Cortex of kidney (tissue), 1 donor: ENCODE measurements around the gene IFIT1.
"Not testable (repeated sequence)": the region's sequence is repeated elsewhere in the genome, so short reads cannot be mapped to it uniquely, and the experiment has no call there.

Source experiments
- DNase-seq: peaks from one replicate; lab custom pipeline; 2025; lab: John Stamatoyannopoulos, UW

Gene IFIT1, protein sequence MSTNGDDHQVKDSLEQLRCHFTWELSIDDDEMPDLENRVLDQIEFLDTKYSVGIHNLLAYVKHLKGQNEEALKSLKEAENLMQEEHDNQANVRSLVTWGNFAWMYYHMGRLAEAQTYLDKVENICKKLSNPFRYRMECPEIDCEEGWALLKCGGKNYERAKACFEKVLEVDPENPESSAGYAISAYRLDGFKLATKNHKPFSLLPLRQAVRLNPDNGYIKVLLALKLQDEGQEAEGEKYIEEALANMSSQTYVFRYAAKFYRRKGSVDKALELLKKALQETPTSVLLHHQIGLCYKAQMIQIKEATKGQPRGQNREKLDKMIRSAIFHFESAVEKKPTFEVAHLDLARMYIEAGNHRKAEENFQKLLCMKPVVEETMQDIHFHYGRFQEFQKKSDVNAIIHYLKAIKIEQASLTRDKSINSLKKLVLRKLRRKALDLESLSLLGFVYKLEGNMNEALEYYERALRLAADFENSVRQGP

DNA sequence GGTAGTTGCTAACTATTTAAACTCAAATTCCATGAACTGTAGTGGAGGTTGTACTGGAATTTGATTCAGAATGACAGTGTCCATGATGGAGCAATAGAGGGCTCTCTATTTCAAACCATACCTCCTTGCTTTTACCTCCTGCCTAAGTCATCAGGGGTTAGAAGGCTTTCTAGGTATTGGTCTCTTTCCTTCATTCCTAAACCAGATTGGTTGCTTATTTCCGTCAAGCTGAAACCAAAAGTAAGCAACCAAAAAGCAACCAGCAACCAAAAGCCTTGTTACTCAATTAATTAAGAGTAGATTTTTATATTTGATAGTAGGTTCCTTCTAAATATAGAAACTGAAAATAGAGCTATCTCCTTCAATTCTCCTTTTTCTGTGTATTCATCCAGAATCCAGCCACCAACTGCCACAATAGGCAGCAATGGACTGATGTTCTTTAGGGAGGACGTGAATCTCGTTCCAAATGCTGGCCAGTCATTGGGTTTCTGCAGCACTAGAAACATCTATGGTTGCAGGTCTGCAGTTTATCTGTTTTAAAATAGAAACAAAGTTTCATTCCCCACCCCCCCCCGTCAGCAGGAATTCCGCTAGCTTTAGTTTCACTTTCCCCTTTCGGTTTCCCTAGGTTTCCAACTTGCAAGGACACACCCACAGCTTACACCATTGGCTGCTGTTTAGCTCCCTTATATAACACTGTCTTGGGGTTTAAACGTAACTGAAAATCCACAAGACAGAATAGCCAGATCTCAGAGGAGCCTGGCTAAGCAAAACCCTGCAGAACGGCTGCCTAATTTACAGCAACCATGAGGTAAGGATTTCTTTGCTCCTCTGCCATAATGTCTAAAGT, at the start of gene IFIT1:
Gene IFIT1 (plus strand): TSS at position 717 of the 850 bp plus-strand sequence. CDS start 90 bp downstream, at position 807.
- DNase-seq: no peak

DNA sequence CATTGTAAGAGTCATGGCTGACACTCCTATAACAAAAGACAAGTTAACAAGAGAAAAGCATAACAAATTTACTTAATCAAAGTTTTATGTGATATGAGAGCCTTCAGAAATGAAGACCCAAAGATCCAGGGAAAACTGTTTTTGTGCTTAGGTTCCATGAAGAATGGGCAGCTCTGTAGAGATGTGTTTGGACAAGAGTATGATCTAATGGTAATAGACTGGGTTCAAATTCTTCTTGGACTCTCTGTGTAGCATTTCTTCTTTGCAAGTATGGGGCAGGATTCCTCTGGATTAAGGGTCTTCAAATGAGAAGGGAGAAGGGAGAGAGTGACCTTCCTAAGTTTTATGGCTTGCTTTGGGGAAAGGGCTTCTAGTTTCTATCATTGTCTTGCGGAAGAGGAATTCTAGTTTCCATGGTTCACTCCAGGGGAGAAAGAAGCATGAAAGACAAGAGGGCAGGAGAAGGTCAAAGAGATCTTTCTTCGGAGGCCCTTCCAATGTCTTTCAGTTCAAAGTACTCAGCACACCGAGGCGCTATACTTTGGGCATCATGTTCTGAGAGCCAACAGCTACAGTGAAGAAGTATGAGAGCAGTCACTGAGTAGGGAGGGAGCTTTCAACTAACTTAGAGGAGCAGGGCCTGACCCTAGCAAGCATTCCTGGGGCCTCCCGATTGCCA, 49.2 kb upstream of the IFIT1 start:
- DNase-seq: no peak

DNA sequence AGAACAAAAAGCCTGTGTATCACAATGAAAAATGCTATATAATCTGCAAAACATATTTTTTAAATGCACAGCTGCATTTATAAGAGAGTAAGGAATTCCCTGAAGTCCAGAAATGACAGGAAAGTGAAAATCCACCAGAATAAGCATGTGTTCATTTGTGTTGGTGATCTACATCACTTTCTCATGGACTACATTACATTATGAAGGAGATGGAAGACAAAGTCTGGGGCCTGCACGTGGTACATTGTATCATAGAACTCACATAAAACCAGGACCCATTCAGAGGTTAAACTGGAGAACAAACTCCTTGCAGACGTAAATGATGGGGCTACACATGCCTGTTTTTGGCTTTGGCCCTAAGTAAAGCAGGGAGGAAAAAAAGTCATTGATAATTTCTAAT, 48.3 kb upstream of the IFIT1 start:
- DNase-seq: no peak

DNA sequence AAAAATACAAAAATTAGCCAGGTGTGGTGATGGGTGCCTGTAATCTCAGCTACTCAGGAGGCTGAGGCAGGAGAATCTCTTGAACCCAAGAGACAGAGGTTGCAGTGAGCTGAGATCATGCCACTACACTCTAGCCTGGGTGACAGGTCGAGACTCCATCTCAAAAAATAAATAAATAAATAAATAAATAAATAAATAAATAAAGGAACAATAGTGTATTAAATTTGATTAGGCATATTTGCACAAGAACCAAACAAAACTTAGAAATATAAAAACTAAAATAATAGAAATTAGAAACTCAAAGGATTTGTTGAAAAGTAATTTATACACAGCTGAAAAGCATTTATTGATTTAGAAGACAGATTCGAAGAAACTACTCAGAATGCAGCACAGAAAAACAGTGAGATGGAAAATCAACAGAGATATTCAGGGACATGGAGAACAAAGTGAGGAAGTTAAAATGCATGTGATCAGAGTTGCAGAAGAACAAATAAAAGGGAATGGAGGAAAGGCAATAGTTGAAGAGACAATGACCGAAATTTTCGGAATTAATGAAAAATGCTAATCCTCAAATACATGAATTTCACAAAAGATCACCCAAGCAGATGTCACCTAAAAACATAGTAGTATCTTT, 46.9 kb upstream of the IFIT1 start:
- DNase-seq: no peak

DNA sequence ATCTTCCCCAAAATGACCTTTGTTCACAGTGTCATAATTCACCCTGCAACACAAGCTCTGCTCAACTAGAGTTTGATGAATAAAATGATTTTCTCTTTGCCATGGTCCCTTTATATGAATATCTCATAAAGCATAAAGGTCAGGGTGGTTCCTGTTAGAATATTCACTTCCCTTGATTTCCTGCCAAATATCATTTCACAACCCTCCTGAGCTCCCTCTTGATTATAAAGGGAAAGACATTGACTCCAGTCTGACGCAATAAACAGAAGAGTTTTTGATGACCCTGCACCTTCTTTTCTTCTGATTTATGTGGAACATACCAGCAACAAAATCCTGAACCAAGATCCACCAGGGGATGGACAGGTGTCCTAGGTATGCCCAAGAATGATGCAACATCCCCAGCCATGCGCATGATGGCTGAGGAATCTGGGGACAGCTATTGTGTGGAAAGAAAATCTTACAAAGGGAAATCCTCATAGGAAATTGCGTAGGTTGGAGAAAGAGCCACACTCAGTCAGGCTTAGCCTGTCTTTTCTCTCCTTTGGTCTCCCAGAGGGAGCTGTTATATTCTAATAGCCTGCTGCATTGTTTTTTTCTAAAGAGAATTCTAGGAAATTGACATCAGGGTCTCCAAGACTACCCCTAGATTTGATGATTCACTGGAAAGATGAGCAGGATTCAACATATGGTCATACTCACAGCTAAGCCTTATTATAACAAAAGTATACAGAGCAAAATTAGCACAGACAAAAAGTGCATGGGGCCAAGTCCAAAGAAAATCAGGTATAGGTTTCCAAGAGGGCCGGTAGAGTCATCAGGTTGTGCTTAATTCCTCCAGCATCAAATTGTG, 45.8 kb upstream of the IFIT1 start:
- no peak for DNase-seq

DNA sequence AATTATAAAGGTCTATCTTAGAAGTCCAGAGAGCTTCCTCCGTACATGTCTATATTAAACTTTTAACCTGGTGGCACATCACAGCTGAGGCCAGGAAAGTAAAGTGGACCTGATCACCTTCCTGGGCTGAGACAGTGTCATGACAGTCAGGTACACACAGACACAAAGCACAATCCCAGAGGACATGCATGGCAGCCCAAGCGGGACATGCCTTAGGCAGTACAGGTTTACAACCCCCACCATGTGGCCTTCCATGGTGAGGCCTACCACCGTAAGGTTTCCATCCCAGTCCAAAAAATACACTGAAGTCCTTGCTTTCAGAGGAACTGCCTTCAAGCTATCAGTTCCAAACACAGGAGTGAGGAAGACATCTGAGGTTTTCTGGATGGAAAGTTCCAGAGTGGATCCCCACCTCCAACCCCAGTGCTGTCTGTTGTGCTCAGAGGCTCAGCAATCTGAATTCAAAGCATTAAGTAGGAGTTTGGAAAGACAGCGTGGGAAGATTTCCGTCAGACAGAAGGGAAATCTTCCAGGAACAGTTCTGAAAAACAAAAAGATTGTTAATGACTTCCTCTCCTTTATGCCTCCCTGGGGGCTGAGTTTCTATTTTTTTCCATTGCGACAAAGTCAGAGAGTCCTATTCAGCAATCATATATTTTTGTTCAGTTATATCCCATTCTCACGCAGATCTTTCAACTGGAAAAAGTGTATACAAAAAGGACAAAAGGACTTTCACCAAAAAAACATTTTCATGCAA, 44.5 kb upstream of the IFIT1 start:
- no peak for DNase-seq

DNA sequence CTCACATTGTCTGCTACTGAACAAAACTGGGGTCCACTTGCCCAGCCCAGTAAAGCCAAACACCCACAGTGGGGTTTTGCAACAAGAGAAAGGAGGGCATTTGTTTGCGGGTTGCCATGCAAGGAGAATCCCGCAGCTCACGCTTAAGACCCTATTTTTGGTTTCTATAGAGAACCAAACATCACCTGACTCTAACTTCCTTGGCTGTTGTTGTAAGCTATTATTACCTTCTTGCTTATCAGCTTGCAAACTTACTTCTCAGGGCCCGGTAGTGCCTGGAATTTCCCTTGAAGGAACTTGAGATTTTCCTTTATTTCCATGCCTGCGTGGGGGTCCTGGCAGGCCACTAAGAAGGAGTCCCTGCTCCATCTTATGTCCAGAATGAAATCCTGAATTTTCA, 43.9 kb upstream of the IFIT1 start:
- no peak for DNase-seq

DNA sequence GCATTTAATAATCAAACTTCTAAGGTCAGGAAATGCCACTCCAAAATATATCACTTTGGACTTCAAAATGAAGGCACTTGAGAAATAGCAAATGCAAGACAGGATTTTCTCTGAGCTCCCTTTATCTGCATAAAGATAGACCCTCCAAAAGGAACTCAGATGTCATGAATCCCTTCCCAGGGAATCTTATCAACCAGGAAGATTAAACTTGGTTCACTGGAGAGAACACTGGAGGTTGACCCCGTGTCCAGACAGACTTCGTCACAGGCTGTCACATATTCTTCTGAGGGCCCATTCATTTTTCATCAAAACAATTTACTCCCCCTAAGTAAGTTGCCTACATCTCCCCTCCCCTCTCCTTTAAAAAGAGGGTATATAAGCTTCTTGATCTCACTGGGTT, 43.4 kb upstream of the IFIT1 start:
- DNase-seq: no peak

DNA sequence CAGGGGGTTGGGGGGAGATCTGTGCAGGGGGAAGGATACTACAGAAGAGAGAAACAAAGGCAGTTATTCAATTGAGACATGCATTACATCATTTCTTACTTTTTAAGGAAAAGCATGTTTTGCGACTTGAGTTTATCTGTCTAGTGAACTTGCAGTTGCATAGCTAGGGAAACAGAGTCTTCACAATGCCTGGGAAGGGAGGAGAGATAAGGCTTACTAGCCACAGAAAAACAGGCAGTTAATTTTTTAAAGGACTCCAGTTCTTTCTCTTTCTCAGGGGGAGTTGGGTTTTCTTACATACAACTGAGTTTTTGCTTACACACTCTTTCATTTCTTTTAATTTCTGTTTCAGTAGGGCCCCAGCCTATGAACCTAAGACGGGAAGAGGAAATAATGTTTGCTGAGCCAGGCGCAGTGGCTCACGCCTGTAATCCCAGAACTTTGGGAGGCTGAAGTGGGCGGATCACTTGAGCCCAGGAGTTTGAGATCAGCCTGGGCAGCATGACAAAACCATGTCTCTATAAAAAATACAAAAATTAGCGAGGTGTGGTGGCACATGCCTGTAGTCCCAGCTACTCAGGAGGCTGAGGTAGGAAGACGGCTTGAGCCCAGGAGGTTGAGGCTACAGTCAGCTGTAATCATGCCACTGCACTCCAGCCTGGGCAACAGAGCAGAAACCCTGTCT, 41.6 kb upstream of the IFIT1 start:
- not testable (repeated sequence) for DNase-seq

DNA sequence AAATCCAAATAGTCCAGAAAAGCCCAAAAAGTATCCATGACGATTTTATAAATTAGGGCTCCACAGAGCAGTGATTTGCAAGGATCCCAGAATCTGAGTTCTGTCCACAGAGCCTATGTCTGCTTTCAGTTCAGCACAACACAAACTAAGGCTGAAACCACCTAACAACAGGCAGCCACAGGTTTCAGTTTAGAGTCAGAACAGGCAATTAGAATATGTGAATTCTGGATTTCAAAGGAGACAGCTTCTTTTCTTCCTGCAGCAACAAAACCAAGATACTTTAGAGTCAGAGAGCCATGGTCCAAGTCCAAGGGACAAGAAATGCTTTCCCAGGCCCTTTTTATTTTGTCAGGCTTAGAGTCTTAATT, 41.0 kb upstream of the IFIT1 start:
- DNase-seq: no peak

DNA sequence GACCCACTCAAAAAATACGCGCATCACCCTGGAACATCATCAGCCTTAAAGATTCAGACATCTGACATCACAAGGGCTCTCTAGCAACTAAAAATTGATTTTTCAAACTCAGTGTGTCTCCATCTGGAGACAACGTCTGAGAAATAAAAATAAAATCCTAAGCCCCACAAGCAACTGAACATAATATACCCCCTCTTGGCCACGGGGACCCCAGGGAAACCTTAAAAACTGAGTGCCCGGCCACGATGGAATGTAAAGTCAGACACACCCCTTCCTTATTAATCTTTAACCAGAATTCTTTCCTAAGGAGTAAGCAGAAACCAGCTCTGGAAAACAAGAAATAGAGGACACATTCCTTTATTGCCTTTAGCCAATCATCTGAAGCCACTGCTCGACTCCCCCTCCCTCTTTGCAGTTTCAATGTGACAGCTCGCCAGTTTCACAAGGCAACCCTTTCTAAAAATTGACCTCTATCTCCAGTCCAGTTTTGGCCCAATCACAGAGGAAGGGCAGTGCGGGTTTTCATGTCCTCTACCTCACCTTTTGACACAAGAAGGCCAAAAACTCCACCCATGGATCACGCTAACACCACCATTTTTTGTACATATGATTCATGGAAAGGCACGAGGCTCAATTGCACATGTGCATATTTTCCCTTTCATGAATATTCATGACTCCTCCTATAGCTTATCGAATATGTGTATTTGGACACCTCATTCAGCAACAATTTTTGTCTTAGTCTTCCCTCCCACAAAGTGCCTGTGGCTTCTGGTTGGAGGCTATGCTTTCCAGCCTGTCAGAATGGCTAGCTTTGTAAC, 40.4 kb upstream of the IFIT1 start:
- no peak for DNase-seq

DNA sequence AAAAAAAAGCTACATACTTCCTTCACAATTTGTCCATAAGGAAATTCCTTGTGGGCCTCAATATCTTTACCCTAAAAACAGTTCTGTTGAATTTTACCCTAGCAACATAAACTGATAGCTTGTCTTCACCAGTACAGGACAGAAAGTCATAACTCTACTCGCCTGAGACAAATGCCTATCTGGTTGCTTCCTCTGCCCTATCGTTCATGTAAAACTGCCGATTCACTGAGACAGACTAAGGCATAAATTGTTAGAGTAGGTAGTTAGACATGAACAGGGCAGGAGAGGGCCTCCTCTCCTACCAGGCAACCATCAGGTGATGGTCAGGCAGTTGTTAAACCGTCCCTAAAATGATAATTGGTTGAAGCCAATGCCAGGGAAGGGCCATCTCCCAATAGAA, 39.6 kb upstream of the IFIT1 start:
- no peak for DNase-seq

DNA sequence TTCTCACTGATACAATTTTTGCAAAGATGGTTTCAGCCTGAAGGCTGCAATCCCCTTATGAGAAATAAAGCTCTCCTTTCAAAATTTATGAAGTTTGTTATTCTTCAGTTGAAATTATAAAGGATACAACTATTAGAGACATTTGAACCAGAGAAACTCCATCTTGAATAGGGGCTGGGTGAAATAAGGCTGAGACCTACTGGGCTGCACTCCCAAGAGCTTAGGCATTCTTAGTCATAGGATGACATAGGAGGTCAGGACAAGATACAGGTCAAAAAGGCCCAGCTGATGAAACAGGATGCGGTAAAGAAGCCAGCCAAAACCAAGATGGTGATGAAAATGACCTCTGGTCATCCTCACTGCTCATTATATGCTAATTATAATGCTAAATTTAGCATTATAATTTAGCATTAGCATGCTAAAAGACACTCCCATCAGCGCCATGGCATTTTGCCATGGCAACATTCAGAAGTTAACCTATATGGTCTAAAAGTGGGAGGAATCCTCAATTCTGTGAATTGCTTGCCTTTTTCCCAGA, 37.0 kb upstream of the IFIT1 start:
- no peak for DNase-seq

DNA sequence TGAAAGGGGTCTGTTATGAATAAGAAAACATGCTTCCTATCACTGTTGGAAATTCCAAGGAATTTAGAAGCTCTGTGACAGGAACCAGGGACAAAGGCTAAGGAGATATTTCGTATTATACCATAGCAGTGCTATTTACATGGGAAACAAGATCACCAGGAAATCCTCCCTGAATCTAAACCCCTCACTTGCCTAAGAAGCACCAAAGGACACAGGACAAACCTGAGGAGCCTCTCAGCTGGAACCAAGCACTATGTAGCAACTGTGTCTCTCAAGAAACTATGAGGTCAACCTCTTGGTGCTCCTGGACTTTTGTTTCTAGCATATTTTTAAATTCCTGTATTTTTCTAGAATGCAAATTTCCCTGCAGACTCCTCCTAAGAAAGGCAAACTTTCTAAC, 35.3 kb upstream of the IFIT1 start:
- no peak for DNase-seq

DNA sequence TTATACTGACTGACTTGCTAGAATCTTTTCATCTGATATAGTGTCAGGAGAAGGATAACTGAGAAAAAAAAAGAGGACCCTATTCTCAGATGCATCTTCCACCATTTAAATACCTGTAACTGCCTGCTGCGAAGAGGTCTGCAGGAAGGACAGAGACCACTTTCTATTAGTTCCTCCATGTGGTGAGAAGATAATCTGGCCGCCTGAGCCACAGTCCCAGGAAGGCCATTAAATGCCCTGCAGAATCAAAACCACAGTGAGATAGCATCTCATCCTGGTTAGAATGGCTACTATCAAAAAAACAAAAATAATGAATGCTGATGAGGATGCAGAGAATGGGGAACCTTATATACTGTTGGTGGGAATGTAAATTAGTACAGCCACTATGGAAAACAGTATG, 34.4 kb upstream of the IFIT1 start:
- no peak for DNase-seq

DNA sequence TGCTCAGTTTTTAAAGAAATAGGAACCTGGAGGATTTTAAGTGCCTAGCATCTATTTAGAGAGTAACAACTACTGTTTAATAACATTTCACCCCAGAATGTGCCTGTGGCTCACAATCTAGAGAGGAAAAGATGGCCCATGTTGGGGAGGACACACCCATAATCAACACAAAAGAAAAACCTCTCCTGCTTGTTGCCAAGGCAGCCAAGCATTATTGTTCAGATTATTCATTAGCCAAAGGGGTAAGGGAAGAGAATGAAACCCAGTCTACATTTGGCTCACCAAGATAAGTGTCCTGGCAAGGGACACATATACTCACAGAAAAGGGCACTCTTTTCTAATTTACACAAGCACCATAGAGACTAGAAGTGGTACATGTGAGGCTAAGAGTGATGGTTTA, 32.3 kb upstream of the IFIT1 start:
- no peak for DNase-seq

DNA sequence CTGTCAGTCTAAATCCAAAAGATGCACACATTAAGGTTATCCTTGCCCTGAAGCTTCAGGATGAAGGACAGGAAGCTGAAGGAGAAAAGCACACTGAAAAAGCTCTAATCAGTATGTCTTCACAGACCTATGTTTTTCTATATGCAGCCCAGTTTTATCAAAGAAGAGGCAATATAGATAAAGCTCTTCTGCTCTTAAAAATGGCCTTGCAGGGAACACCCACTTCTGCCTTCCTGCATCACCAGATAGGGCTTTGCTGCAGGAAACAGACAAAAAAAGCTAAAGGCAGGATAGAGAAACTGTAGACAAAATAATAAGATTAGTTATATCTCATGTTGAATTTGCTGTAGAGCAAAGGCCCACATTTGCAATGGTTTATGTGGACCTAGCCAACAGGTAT, 29.5 kb upstream of the IFIT1 start:
- DNase-seq: no peak

DNA sequence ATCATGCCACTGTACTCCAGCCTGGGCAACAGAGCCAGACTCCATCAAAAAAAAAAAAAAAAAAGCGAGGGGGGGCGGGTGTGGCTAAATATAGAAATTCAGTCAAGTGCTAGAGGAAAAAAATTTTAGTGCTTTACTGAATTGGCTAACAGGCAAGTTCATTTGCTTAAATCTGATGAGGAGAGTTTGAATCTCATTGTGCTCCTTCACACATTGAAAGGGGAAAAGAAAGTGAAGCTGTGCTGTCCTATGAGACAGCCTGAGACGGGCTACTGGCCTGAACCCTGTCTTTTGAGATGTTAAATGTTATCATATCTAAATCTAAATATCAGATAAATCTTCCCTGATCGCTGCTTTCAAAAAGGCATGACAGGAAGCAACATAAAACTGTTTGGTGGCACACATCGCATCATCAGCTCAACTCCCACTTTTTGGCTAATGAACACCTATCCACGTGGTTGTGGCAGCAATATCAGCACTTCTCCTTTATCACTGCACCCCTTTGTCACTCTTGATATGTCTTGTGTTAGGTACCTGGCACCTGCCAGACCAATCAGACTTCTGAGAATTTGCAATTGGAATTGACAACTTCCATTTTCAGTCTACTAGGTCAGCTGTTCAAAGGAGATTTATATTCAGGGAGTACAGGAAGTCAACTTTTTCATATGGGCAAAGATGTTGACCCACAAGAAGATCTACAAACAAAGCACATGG, 28.5 kb upstream of the IFIT1 start:
- no peak for DNase-seq
